Measurements from ENCODE around the gene STBD1. TPM values are rescaled to one million over a fixed set of nuclear protein-coding genes. Genes with fewer than 3 reads are reported as not detected.

The STBD1 gene
- total and polyA plus RNA-seq, 2 of the 4 experiments (the other 2 are of a cell fraction), result 1.7 to 3.0 TPM

DNA sequence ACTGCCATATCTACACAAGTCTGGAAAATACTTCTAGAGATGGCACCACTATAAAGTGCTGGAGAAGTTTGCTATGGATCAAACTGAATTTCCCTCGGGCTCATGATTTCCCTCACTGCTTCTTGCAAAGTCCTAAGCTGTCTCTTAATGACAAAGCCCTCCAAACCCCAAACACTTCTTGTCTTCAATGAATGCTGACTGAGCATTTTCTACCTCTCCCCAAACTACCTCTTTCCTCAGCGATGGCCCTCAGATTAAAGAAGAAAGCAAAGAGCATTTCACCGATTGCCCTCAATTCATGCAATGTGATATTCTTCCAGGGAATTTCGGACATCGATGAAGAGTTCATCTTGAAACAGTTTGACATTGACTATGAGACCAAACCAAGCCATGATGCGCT is 35.3 kb upstream of the STBD1 start:
- Histone ChIP-seq H3K27me3 (ENCODE audit: control insufficient read depth, insufficient read depth, low read length) (peaks cover 42% of the 10 kb centered on the region), H4K91ac (ENCODE audit: insufficient read depth, low read depth, low read length) (no peak overlapping the region), H3K27ac (ENCODE audit: insufficient read depth, low read length) (no peak overlapping the region), H3K4ac (ENCODE audit: low read depth, low read length) (no peak overlapping the region), H2AK5ac (ENCODE audit: low read depth, low read length) (no peak overlapping the region), H3K23ac (ENCODE audit: low read depth, low read length) (no peak overlapping the region), H3K79me1 (ENCODE audit: low read depth in 1 of 2, low read length in 2 of 2) (no peaks in the 10 kb centered on the region), H3K9me1 (ENCODE audit: insufficient read depth, low read length) (no peaks in the 10 kb centered on the region), H4K8ac (ENCODE audit: low read depth in 2 of 2, low read length in 2 of 2) (no peak overlapping the region), H3K4me1 (ENCODE audit: control insufficient read depth, insufficient read depth, low read length) (no peaks in the 10 kb centered on the region), H2BK5ac (ENCODE audit: low read depth, low read length, poor library complexity, severe bottlenecking) (no peak overlapping the region), H3K56ac (ENCODE audit: extremely low read depth, insufficient read depth, low read length) (no peak overlapping the region), H2BK120ac (ENCODE audit: low read depth, low read length) (no peak overlapping the region), H2AFZ (replicated peaks; ENCODE audit: low read length, poor library complexity) (no peak overlapping the region), H3K36me3 (ENCODE audit: control insufficient read depth, insufficient read depth, low read length) (no peaks in the 10 kb centered on the region), H4K20me1 (ENCODE audit: insufficient read depth, low read length) (no peaks in the 10 kb centered on the region), H2BK20ac (ENCODE audit: low read depth, low read length) (no peak overlapping the region), H3K14ac (replicated peaks; ENCODE audit: low read depth, low read length) (no peak overlapping the region), H2BK15ac (ENCODE audit: low read depth, low read length) (no peak overlapping the region), H2AK9ac (replicated peaks; ENCODE audit: low read depth, low read length, poor library complexity) (no peak overlapping the region), H3K4me2 (ENCODE audit: low read depth, low read length) (no peak overlapping the region), H3K18ac (ENCODE audit: low read depth, low read length) (no peak overlapping the region), H3K9ac (ENCODE audit: low read depth, low read length) (no peak overlapping the region), H3K4me3 (ENCODE audit: insufficient read depth, low read depth, low read length) (no peak overlapping the region), H4K5ac (ENCODE audit: low read depth, low read length) (no peak overlapping the region), H3K9me3 (ENCODE audit: control insufficient read depth, insufficient read depth, low read length) (no peaks in the 10 kb centered on the region)
- dilution Hi-C loops (cut with HindIII; ENCODE audit: low sequenced_read_pairs, unreplicated experiment), result no loop called here
- CTCF ChIA-PET, result no interaction called here
- intact Hi-C loops (cut with micrococcal nuclease), result no loop called here
- TF ChIP-seq RFX5 (IDR thresholded peaks at IDR 0.05; ENCODE audit: low read depth, low read length), result no peak
- no peak for TF ChIP-seq CEBPB (IDR thresholded peaks at IDR 0.05; ENCODE audit: low read depth, low read length)
- no peak for TF ChIP-seq CHD1 (IDR thresholded peaks at IDR 0.05; ENCODE audit: low read depth, low read length)
- peak; percentile 94 for TF ChIP-seq MAFK (IDR thresholded peaks at IDR 0.05; ENCODE audit: low read depth, low read length)
- TF ChIP-seq BHLHE40 (IDR thresholded peaks at IDR 0.05; ENCODE audit: low read depth, low read length), result no peak
- POLR2A ChIA-PET (ENCODE audit: unreplicated experiment), result no interaction called here
- no peak for ATAC-seq (ENCODE audit: low read depth)
- DNase-seq, result no peak
- WGBS, 2 experiments (ENCODE audit: extremely low coverage in 2 of 2, insufficient read length in 1 of 2), result 85% methylated on average over 4 of the region's 6 CpGs; no CpG with 5 or more reads in 1 of the 2 experiments
- BruUV-seq (replicated peaks), result no TSS peak
- in situ Hi-C loops (cut with MboI; ENCODE audit: low sequenced_read_pairs), result no loop called here

All from IMR-90 (cell line).